ENCODE data around the gene CCDC150.

CCDC150 gene

DNA sequence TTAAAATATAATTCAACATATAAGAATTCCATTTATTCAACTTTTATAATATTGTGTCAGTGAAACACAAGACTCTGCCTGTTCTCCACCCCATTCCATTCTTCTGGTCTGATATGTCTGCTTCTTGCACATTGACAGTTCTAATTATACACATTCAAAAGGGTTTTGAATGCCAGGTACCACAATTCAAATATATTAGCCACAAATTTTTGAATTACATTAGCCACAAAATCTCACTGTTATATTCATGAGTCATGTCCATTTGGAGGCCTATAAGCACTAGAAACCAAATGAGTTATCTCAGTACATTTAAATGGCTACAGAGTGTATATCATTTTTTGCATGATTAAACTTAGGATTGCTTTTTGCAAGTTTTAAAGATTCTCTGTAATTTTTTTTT lies 72.1 kb downstream of the CCDC150 start:
- Histone ChIP-seq H3K79me2 (no peaks in the 10 kb centered on the region), H3K4me3 (ENCODE audit: low read depth, low read length) (no peak overlapping the region), H3K36me3 (ENCODE audit: control insufficient read depth, insufficient read depth, low read length) (no peaks in the 10 kb centered on the region), H3K27me3 (ENCODE audit: control insufficient read depth, insufficient read depth, low read length) (no peaks in the 10 kb centered on the region), H3K4me1 (no peaks in the 10 kb centered on the region), H3K27ac (no peak overlapping the region), H3K9ac (no peak overlapping the region), H2AFZ (no peak overlapping the region), H3K9me3 (ENCODE audit: control insufficient read depth, low read length) (no peaks in the 10 kb centered on the region), H3K4me2 (ENCODE audit: low read length) (no peak overlapping the region)
- TF ChIP-seq, protein P1, sequence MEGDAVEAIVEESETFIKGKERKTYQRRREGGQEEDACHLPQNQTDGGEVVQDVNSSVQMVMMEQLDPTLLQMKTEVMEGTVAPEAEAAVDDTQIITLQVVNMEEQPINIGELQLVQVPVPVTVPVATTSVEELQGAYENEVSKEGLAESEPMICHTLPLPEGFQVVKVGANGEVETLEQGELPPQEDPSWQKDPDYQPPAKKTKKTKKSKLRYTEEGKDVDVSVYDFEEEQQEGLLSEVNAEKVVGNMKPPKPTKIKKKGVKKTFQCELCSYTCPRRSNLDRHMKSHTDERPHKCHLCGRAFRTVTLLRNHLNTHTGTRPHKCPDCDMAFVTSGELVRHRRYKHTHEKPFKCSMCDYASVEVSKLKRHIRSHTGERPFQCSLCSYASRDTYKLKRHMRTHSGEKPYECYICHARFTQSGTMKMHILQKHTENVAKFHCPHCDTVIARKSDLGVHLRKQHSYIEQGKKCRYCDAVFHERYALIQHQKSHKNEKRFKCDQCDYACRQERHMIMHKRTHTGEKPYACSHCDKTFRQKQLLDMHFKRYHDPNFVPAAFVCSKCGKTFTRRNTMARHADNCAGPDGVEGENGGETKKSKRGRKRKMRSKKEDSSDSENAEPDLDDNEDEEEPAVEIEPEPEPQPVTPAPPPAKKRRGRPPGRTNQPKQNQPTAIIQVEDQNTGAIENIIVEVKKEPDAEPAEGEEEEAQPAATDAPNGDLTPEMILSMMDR (IDR thresholded peaks at IDR 0.05), result no peak

DNA sequence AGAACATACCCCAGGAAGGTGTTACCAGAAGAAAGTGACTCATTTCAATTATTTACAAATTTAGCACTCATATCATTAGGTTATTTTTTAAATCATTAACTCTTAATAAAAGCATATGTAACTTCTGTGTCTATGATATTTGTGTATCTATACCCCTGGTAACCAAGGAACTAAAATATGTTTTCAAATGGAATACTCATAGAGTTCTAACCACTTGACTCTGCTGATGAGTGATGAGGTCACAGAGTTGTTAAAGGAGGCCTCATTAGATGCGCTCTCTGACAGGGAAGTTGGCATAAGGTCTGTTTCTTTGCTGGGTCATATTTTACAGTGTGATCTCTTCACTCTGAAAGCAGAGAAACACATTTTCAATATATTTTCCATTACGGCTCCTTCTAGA lies 73.4 kb downstream of the CCDC150 start:
- Histone ChIP-seq H3K79me2 (no peaks in the 10 kb centered on the region), H3K27ac (no peak overlapping the region), H2AFZ (no peak overlapping the region), H3K4me1 (no peaks in the 10 kb centered on the region), H3K9ac (no peak overlapping the region), H3K4me3 (ENCODE audit: low read depth, low read length) (no peak overlapping the region), H3K27me3 (ENCODE audit: control insufficient read depth, insufficient read depth, low read length) (no peaks in the 10 kb centered on the region), H3K4me2 (ENCODE audit: low read length) (no peak overlapping the region), H3K36me3 (ENCODE audit: control insufficient read depth, insufficient read depth, low read length) (no peaks in the 10 kb centered on the region), H3K9me3 (ENCODE audit: control insufficient read depth, low read length) (no peaks in the 10 kb centered on the region)
- TF ChIP-seq, protein P1 (IDR thresholded peaks at IDR 0.05), result no peak

DNA sequence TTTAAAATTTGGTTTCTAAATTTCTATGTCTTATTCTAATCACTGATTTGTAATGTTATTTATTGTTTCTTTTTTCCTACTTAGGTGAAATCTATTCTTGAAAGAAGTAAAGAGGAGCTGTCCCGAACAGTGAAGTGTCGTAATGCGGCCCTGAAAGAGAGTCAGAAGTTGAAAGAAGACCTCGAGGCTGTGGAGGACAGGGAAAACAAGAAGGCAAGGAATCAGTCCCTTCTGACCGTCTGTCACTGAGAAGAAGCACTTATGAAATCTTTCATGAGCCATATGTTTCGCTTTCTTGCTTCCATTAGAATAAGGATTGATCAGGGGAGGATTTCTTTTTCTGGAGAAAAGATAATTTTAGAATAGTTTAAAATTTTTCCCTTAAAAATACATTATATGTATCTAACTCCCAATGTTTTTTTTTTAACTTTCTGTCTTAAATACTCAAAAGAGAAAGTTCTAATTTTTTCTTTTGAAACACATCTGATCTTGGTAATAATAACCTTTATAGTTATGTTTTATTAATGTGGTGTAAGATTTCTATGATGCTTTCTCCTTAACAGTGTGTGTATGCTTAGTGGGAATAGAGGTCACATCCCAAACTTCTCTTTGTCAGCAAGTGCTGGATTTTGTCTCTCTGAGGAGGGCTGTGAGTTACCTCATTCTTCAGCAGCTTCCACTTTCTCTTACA lies 79.0 kb downstream of the CCDC150 start:
- H3K4me3 ChIP-seq (ENCODE audit: low read depth, low read length), result no peak overlapping the region
- peak overlapping the region; percentile 5 for H3K27ac ChIP-seq
- no peak overlapping the region for H3K9ac ChIP-seq
- H3K4me2 ChIP-seq (ENCODE audit: low read length), result peak overlapping the region; percentile 34
- no peaks in the 10 kb centered on the region for H3K4me1 ChIP-seq
- TF ChIP-seq, protein P1 (IDR thresholded peaks at IDR 0.05), result no peak
- peak overlapping the region; percentile 72 for H2AFZ ChIP-seq
- no peaks in the 10 kb centered on the region for H3K36me3 ChIP-seq (ENCODE audit: control insufficient read depth, insufficient read depth, low read length)
- H3K79me2 ChIP-seq, result no peaks in the 10 kb centered on the region
- H3K27me3 ChIP-seq (ENCODE audit: control insufficient read depth, insufficient read depth, low read length), result no peaks in the 10 kb centered on the region
- no peaks in the 10 kb centered on the region for H3K9me3 ChIP-seq (ENCODE audit: control insufficient read depth, low read length)

DNA sequence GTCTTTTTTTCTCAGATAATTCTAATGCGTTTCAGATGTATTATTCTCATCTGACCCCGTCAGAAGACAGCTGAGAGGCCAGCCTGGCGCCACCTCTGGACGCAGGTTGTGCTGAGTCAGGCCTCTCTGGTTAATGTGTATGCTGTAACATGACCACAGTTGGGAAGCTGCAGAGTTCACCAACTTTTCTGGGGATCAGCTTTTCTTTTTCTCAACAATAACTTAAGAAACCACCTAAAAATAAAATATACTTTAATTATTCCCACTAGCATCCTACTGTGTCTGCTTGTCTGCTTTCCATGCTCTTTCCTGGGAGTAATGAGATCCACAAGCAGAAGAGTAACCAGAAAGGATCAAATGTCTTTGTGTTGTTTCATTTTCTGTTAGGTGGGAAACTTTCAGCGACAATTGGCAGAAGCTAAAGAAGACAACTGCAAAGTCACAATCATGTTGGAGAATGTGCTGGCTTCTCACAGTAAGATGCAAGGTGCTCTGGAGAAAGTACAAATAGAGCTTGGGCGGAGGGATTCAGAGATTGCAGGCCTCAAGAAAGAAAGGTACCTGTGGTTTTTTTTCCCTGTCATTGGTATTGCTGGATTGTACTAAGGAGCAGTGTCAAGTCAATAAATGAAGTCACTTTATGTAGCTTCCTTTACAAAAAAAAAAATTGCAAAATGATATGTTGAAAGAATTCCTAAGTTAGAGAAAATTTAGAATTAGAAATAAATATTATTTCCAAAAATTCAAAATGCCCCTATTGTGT lies 79.8 kb downstream of the CCDC150 start:
- Histone ChIP-seq H3K4me3 (ENCODE audit: low read depth, low read length) (no peak overlapping the region), H3K36me3 (ENCODE audit: control insufficient read depth, insufficient read depth, low read length) (no peaks in the 10 kb centered on the region), H2AFZ (peak overlapping the region; percentile 72), H3K79me2 (no peaks in the 10 kb centered on the region), H3K9ac (no peak overlapping the region), H3K27ac (peak overlapping the region; percentile 5), H3K4me2 (ENCODE audit: low read length) (peak overlapping the region; percentile 34), H3K4me1 (no peaks in the 10 kb centered on the region), H3K27me3 (ENCODE audit: control insufficient read depth, insufficient read depth, low read length) (no peaks in the 10 kb centered on the region), H3K9me3 (ENCODE audit: control insufficient read depth, low read length) (no peaks in the 10 kb centered on the region)
- TF ChIP-seq, protein P1 (IDR thresholded peaks at IDR 0.05), result peak; percentile 22
